ENCODE data around the gene CRLF1.
"Not testable (repeated sequence)": the region's sequence is repeated elsewhere in the genome, so short reads cannot be mapped to it uniquely, and the experiment has no call there.

Gene CRLF1

DNA sequence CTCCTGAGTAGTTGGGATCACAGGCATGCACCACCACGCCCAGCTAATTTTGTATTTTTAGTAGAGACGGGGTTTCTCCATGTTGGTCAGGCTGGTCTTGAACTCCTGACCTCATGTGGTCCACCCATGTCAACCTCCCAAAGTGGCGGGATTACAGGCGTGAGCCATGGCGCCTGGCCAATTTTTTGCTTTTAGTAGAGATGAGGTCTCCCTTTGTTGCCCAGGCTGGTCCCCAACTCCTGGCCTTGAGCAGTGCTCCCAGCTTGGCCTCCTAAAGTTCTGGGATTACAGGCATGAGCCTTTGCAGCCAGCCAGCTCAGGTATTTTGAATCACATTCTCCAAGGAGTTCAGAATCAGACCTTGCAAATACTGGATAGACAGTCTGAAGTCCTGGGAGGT, 13.9 kb downstream of the CRLF1 start:
- H3K4me3 ChIP-seq (ENCODE audit: low read length in 2 of 2); H3K36me3 ChIP-seq (ENCODE audit: control insufficient read depth in 2 of 2, insufficient read depth in 2 of 2, low read length in 2 of 2); H3K9me3 ChIP-seq (ENCODE audit: control insufficient read depth in 2 of 2, low read length in 2 of 2); H3K27ac ChIP-seq (ENCODE audit: low read depth in 2 of 2, low read length in 2 of 2); H3K27me3 ChIP-seq (ENCODE audit: control insufficient read depth in 2 of 2, insufficient read depth in 2 of 2, low read length in 2 of 2); H3K9ac ChIP-seq (ENCODE audit: low read depth in 1 of 2, low read length in 2 of 2): not testable (repeated sequence)
- H3K4me1 ChIP-seq (ENCODE audit: control insufficient read depth in 2 of 2, insufficient read depth in 2 of 2, low read length in 2 of 2): peaks cover 26 to 30% of the 10 kb centered on the region in 2 donors

GRCh38 chr19:18591735-18592385, 14.7 kb downstream of the CRLF1 start:
- peaks cover 5 to 6% of the 10 kb centered on the region in 2 donors for H3K36me3 ChIP-seq (ENCODE audit: control insufficient read depth in 2 of 2, insufficient read depth in 2 of 2, low read length in 2 of 2)
- no peak overlapping the region for H3K27ac ChIP-seq (ENCODE audit: low read depth in 2 of 2, low read length in 2 of 2)
- H3K27me3 ChIP-seq (ENCODE audit: control insufficient read depth in 2 of 2, insufficient read depth in 2 of 2, low read length in 2 of 2): peaks cover under 1 to 9% of the 10 kb centered on the region in 2 donors
- no peak overlapping the region for H3K4me3 ChIP-seq (ENCODE audit: low read length in 2 of 2)
- peaks cover 26 to 30% of the 10 kb centered on the region in 2 donors for H3K4me1 ChIP-seq (ENCODE audit: control insufficient read depth in 2 of 2, insufficient read depth in 2 of 2, low read length in 2 of 2)
- no peak overlapping the region for H3K9ac ChIP-seq (ENCODE audit: low read depth in 1 of 2, low read length in 2 of 2)
- no peaks in the 10 kb centered on the region for H3K9me3 ChIP-seq (ENCODE audit: control insufficient read depth in 2 of 2, low read length in 2 of 2)

- peaks cover 26 to 30% of the 10 kb centered on the region in 2 donors for H3K4me1 ChIP-seq (ENCODE audit: control insufficient read depth in 2 of 2, insufficient read depth in 2 of 2, low read length in 2 of 2)
- H3K36me3 ChIP-seq (ENCODE audit: control insufficient read depth in 2 of 2, insufficient read depth in 2 of 2, low read length in 2 of 2): peaks cover 5 to 6% of the 10 kb centered on the region in 2 donors
- H3K9me3 ChIP-seq (ENCODE audit: control insufficient read depth in 2 of 2, low read length in 2 of 2): no peaks in the 10 kb centered on the region
- H3K27ac ChIP-seq (ENCODE audit: low read depth in 2 of 2, low read length in 2 of 2): no peak overlapping the region
- peak overlapping the region in 1 of 2 donors; percentile 79 for H3K4me3 ChIP-seq (ENCODE audit: low read length in 2 of 2)
- H3K9ac ChIP-seq (ENCODE audit: low read depth in 1 of 2, low read length in 2 of 2): no peak overlapping the region
- H3K27me3 ChIP-seq (ENCODE audit: control insufficient read depth in 2 of 2, insufficient read depth in 2 of 2, low read length in 2 of 2): peaks cover 0 to 3% of the 10 kb centered on the region in 2 donors
Measured at GRCh38 chr19:18590273-18591272, 16.0 kb downstream of the CRLF1 start.

GRCh38 chr19:18589380-18590272, 17.0 kb downstream of the CRLF1 start:
- no peaks in the 10 kb centered on the region for H3K9me3 ChIP-seq (ENCODE audit: control insufficient read depth in 2 of 2, low read length in 2 of 2)
- peak overlapping the region; percentile 82 to 92 for H3K27ac ChIP-seq (ENCODE audit: low read depth in 2 of 2, low read length in 2 of 2)
- H3K9ac ChIP-seq (ENCODE audit: low read depth in 1 of 2, low read length in 2 of 2): peak overlapping the region; percentile 79 to 80
- no peaks in the 10 kb centered on the region for H3K27me3 ChIP-seq (ENCODE audit: control insufficient read depth in 2 of 2, insufficient read depth in 2 of 2, low read length in 2 of 2)
- H3K4me3 ChIP-seq (ENCODE audit: low read length in 2 of 2): peak overlapping the region; percentile 79 to 86
- H3K36me3 ChIP-seq (ENCODE audit: control insufficient read depth in 2 of 2, insufficient read depth in 2 of 2, low read length in 2 of 2): peaks cover 5 to 6% of the 10 kb centered on the region in 2 donors
- H3K4me1 ChIP-seq (ENCODE audit: control insufficient read depth in 2 of 2, insufficient read depth in 2 of 2, low read length in 2 of 2): peaks cover 23 to 26% of the 10 kb centered on the region in 2 donors

DNA sequence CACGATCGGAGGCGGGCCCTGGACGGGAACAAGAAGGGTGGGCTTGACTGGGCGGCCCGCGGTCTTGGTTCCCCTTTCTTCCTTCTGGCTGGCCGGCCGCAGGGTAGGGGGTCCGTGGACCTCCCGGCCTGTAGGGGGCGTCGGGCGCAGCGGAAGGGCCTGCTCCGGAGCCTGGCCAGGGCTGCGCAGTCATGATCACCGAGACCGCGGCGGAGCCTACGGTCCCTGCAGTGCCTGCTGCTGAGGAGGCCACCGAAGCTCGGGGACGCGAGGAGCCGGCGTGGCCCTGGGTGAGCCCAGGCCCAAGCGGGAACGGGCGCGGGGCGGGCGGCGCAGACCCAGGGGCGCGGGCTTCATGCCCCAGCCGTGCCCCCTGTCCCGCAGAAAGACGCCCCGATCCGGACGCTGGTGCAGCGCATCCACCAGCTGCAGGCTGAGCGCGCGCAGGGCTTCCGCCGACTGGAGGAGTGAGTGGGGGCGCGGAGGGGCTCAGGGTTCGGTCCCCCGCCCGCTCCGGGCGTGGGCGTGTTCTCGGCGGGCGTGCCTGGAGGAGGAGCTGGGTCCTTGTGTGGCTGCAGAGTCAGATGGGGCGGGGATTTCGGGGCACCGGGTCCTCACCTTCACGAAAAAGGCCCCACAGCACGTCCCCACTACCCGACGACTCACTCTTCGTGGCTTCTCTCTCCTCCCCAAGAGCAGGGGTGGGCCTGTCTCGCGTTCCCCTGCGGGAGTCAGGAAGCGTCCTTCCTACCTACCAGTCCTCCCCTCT, 17.8 kb downstream of the CRLF1 start, which contains the start of gene REX1BD:
Gene REX1BD (plus strand): TSS at position 188 of the 769 bp plus-strand sequence. CDS start 4 bp downstream, at position 192.
- no peaks in the 10 kb centered on the region for H3K27me3 ChIP-seq (ENCODE audit: control insufficient read depth in 2 of 2, insufficient read depth in 2 of 2, low read length in 2 of 2)
- peak within 1 kb of the TSS; percentile 82 to 92 for H3K27ac ChIP-seq (ENCODE audit: low read depth in 2 of 2, low read length in 2 of 2)
- peaks cover 16 to 23% of the 10 kb centered on the region in 2 donors for H3K4me1 ChIP-seq (ENCODE audit: control insufficient read depth in 2 of 2, insufficient read depth in 2 of 2, low read length in 2 of 2)
- H3K9ac ChIP-seq (ENCODE audit: low read depth in 1 of 2, low read length in 2 of 2): peak within 1 kb of the TSS; percentile 79 to 80
- peaks cover 5 to 6% of the 10 kb centered on the region in 2 donors for H3K36me3 ChIP-seq (ENCODE audit: control insufficient read depth in 2 of 2, insufficient read depth in 2 of 2, low read length in 2 of 2)
- no peaks in the 10 kb centered on the region for H3K9me3 ChIP-seq (ENCODE audit: control insufficient read depth in 2 of 2, low read length in 2 of 2)
- peak within 1 kb of the TSS; percentile 79 to 86 for H3K4me3 ChIP-seq (ENCODE audit: low read length in 2 of 2)

DNA sequence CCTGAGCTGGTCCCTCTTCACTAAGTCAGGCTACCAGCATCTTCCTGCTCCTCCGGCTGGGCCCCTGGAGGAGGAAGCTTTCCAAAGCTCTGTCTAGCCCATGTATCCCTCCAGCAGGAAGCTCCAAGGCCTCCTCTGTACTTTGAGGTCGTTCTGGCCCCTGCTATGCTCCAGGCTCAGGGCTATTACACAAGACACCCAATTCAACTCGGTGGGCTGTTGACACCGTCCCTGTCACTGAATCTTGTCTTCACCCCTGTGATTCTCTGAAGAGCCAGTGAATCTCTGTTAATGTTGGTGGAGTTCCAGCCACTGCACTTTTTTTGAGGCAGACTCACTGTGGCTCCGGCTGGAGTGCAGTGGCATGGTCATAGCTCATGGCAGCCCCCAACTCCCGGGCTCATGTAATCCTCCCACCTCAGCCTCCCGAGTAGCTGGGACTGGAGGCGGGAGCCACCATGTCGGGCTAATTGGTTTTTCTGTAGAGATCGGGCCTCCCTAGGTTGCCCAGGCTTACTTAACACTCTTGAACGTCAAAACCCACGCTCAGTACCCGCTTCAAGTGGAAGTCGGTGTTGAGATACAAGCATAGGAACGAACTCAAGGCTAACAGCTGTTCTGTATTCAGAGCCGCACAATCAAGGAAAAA, 18.5 kb downstream of the CRLF1 start:
- no peaks in the 10 kb centered on the region for H3K9me3 ChIP-seq (ENCODE audit: control insufficient read depth in 2 of 2, low read length in 2 of 2)
- H3K27ac ChIP-seq (ENCODE audit: low read depth in 2 of 2, low read length in 2 of 2): peak overlapping the region; percentile 82 to 92
- peak overlapping the region; percentile 79 to 86 for H3K4me3 ChIP-seq (ENCODE audit: low read length in 2 of 2)
- no peaks in the 10 kb centered on the region for H3K27me3 ChIP-seq (ENCODE audit: control insufficient read depth in 2 of 2, insufficient read depth in 2 of 2, low read length in 2 of 2)
- peak overlapping the region; percentile 79 to 80 for H3K9ac ChIP-seq (ENCODE audit: low read depth in 1 of 2, low read length in 2 of 2)
- H3K4me1 ChIP-seq (ENCODE audit: control insufficient read depth in 2 of 2, insufficient read depth in 2 of 2, low read length in 2 of 2): peaks cover 16 to 23% of the 10 kb centered on the region in 2 donors
- H3K36me3 ChIP-seq (ENCODE audit: control insufficient read depth in 2 of 2, insufficient read depth in 2 of 2, low read length in 2 of 2): peaks cover 5 to 6% of the 10 kb centered on the region in 2 donors

DNA sequence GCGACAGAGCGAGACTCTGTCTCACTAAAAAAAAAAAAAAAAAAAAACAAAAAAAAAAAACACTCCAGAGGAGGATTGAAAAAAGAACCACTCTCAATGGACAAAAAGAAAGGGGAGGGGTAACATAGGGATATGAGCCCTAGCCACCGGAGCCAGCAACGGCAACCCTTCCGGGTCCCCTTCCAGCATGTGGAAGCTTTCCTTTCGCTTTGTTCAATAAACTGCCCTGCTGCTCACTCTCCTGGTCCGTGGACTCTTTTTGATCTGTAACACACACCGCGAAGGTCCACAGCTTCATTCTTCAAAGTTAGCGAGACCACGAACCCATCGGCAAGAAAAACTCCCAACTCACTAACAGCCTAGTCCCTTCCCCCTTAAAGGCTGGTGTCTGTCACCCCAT, 19.0 kb downstream of the CRLF1 start:
- H3K4me1 ChIP-seq (ENCODE audit: control insufficient read depth in 2 of 2, insufficient read depth in 2 of 2, low read length in 2 of 2): peaks cover 16 to 23% of the 10 kb centered on the region in 2 donors
- H3K27ac ChIP-seq (ENCODE audit: low read depth in 2 of 2, low read length in 2 of 2): peak overlapping the region in 1 of 2 donors; percentile 92
- H3K9me3 ChIP-seq (ENCODE audit: control insufficient read depth in 2 of 2, low read length in 2 of 2): no peaks in the 10 kb centered on the region
- no peaks in the 10 kb centered on the region for H3K27me3 ChIP-seq (ENCODE audit: control insufficient read depth in 2 of 2, insufficient read depth in 2 of 2, low read length in 2 of 2)
- H3K9ac ChIP-seq (ENCODE audit: low read depth in 1 of 2, low read length in 2 of 2): no peak overlapping the region
- peaks cover 5 to 6% of the 10 kb centered on the region in 2 donors for H3K36me3 ChIP-seq (ENCODE audit: control insufficient read depth in 2 of 2, insufficient read depth in 2 of 2, low read length in 2 of 2)
- peak overlapping the region in 1 of 2 donors; percentile 79 for H3K4me3 ChIP-seq (ENCODE audit: low read length in 2 of 2)

- Histone ChIP-seq H3K9me3 (ENCODE audit: control insufficient read depth in 2 of 2, low read length in 2 of 2) (no peaks in the 10 kb centered on the region), H3K4me1 (ENCODE audit: control insufficient read depth in 2 of 2, insufficient read depth in 2 of 2, low read length in 2 of 2) (peaks cover 16 to 23% of the 10 kb centered on the region in 2 donors), H3K27me3 (ENCODE audit: control insufficient read depth in 2 of 2, insufficient read depth in 2 of 2, low read length in 2 of 2) (no peaks in the 10 kb centered on the region), H3K36me3 (ENCODE audit: control insufficient read depth in 2 of 2, insufficient read depth in 2 of 2, low read length in 2 of 2) (peaks cover 5 to 6% of the 10 kb centered on the region in 2 donors), H3K9ac (ENCODE audit: low read depth in 1 of 2, low read length in 2 of 2) (no peak overlapping the region), H3K27ac (ENCODE audit: low read depth in 2 of 2, low read length in 2 of 2) (no peak overlapping the region), H3K4me3 (ENCODE audit: low read length in 2 of 2) (no peak overlapping the region)
Measured at GRCh38 chr19:18586306-18586705, 20.3 kb downstream of the CRLF1 start.
